Limb (tissue), 2 donors: Measurements from ENCODE around the gene CYLC1.
A peak's percentile ranks its signal among the peaks of the same experiment; 100 is the strongest.

Experiments used
- DNase-seq, 2 donors: peaks; one replicate each; pipeline ENCODE4 v3.0.0-alpha.2; 2016; ENCODE audit errors: extremely low spot score in 2 of 2

Gene CYLC1, protein sequence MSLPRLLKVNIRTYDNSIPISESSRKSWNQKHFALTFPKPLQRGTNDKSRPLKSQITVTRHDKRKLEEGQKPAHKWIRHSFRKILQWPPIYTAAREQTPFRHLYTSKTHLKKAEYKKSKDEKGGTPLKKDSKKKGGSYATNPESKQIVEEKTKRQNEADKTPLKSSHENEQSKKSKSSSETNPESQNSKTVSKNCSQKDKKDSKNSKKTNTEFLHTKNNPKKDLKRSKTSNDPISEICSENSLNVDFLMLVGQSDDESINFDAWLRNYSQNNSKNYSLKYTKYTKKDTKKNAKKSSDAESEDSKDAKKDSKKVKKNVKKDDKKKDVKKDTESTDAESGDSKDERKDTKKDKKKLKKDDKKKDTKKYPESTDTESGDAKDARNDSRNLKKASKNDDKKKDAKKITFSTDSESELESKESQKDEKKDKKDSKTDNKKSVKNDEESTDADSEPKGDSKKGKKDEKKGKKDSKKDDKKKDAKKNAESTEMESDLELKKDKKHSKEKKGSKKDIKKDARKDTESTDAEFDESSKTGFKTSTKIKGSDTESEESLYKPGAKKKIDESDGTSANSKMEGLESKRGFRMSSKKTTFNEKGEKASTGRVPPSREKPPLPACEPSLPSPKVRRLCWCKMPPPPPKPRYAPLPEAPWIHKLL

GRCh38 chrX:83860846-83861245, at the start of gene CYLC1:
Gene CYLC1 (plus strand): TSS chrX:83861146. CDS start chrX:83861183, 37 bp downstream.
- DNase-seq = no peak

DNA sequence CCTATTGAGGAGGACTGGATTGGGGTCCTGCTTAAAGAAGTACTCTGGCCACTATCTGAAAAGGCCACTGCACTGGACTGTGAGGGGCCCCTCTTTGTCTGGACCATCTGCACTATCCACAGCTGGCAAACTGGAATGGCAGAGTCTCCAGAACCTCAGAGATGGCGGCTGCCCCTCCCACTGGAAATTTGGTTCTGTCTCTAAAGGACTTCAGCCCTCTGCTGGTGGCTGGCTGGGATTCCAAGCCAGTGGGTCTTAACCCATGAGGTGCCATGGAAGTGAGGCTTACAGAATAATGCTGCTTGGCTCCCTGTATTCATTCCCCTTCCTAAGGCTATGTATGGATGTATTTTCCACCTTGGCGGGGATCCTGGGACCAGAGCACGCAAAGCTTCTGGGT, 41.6 kb upstream of the CYLC1 start:
- DNase-seq = no peak

DNA sequence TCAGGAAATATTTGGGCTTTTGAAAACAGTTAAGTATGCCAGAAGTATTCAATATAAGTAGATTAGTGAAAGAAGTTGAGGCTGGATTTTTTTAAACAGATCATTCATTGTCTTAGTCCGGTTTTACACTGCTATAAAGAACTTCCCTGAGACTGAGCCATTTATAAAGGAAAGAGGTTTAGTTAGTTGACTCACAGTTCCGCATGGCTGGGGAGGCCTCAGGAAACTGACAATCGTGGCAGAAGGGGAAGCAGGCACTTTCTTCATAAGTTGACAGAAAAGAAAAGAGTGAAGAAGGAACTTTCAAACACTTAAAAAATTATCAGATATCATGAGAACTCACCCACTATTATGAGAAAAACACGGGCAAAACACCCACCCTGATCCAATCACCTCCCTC, 31.1 kb upstream of the CYLC1 start:
- no peak for DNase-seq

- peak; percentile 1 to 12 for DNase-seq
Observed at GRCh38 chrX:83845397-83845796, 15.5 kb upstream of the CYLC1 start.

GRCh38 chrX:83847339-83847738, 13.6 kb upstream of the CYLC1 start:
- DNase-seq = no peak

- no peak for DNase-seq
Observed at GRCh38 chrX:83888585-83888984, 27.6 kb downstream of the CYLC1 start.

DNA sequence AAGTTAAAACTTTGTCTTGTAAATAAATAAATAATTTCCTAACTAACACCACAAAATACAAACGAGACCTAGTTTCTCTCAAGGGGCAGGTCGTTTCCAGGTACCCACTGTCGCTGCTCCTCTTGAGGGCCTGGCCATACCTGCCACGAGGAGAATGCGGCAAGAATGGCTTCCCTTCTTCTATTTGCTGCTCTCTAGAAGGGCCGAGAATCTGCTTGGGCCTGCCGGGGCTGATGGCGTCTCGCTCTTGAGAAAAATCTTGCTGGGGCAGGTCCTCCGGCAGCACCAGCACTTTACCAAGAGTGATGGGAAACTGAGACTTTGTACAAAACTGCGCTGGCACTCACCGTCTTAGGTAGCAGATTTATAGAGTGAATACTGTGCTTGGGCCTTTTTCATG, 31.5 kb downstream of the CYLC1 start:
- no peak for DNase-seq

DNA sequence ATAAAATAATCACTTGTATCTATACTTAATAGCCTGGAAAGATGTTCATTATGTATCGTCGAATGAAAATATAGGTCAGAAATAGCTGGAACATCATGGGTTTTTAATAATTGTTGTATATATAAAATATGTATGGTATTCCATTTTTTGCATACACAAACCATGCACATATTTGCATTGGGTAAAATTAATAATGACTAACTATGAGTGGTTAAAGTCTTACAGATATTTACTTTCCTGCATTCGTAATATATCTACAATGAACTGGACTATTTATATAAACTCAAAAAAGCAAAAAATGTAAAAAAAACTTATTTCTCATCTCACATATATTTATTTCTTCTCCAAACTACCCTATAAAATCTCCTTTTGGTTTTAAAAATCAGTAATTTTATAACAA, 46.0 kb downstream of the CYLC1 start:
- no peak for DNase-seq

DNA sequence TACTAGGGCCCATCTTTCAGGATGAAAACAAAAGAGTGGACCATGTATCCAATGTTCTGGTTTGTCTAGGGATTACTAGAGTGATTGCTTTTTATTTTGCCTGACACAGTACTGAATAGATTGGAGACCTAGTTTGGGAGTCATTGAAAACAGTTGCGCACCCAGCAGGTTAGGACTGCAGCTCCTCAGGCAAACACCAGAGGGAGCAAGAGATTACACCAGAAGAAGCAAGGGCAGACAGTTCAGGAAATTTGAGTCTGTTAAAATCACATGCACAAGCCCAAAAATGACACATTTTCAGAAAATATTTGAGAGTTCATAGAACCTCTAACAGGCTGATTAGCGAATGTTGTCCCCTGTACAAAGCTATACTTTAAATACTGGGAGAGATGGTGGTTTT, 55.6 kb downstream of the CYLC1 start:
- DNase-seq = no peak

- DNase-seq = no peak
Observed at GRCh38 chrX:83934220-83934619, 73.3 kb downstream of the CYLC1 start.
